Activated naive CD4-positive, alpha-beta T cell treated with anti-CD3 and anti-CD28 coated beads for 36 hours (primary cell): ENCODE data around the gene SKAP1. TPM values are rescaled to one million over a fixed set of nuclear protein-coding genes. Genes with fewer than 3 reads are reported as not detected.
"Not testable (repeated sequence)": the region's sequence is repeated elsewhere in the genome, so short reads cannot be mapped to it uniquely, and the experiment has no call there.

Experiments
- CTCF ChIA-PET: fragments of 350-600 bp; sonication (Branson Sonifier 250); formaldehyde crosslinking; loops from one replicate; lab custom pipeline; 2021; ENCODE audit warnings: antibody characterized with exemption; lab: Charles Lee
- DNase-seq: peaks from one replicate; pipeline ENCODE4 v3.0.0-alpha.2; 2020
- H3K27ac Mint-ChIP-seq: one replicate; pipeline ENCODE4 v1.8.0; 2021; ENCODE audit warnings: mild to moderate bottlenecking, mixed read lengths
- H3K27me3 Mint-ChIP-seq: one replicate; pipeline ENCODE4 v1.8.0; 2021; ENCODE audit warnings: low read depth, mixed read lengths
- H3K36me3 Mint-ChIP-seq: one replicate; pipeline ENCODE4 v1.8.0; 2021; ENCODE audit warnings: low read depth, mixed read lengths
- H3K4me1 Mint-ChIP-seq: one replicate; pipeline ENCODE4 v1.8.0; 2021; ENCODE audit warnings: low read depth, mixed read lengths
- H3K4me3 Mint-ChIP-seq: one replicate; pipeline ENCODE4 v1.8.0; 2021; ENCODE audit warnings: mild to moderate bottlenecking, moderate library complexity, mixed read lengths
- H3K9me3 Mint-ChIP-seq: one replicate; pipeline ENCODE4 v1.8.0; 2021; ENCODE audit warnings: mixed read lengths
- intact Hi-C: fragments of 100-400 bp; cut with micrococcal nuclease; formaldehyde crosslinking; loops from one replicate; pipeline ENCODE4 v1.15.1; 2023
- total RNA-seq, 2 experiments: library from RNA; stranded (reverse); gene quantifications; one replicate each; pipeline ENCODE4 v1.2.3, GENCODE V29; 2021

The SKAP1 gene
- total RNA-seq, 2 experiments from 2014 or later = 60.3 to 60.5 TPM

- peaks cover 51% of the 10 kb centered on the region for H3K4me1 Mint-ChIP-seq
- intact Hi-C loops, H3K27ac Mint-ChIP-seq, H3K36me3 Mint-ChIP-seq, H3K4me3 Mint-ChIP-seq, DNase-seq, H3K9me3 Mint-ChIP-seq, H3K27me3 Mint-ChIP-seq: not testable (repeated sequence)
- CTCF ChIA-PET = interaction anchor here (0.7 to 1.8 kb wide), 5 partner anchors 14 to 391 kb away, joined by 3 to 5 read pairs (median 3); no protein-coding TSS in a partner anchor
Measured at GRCh38 chr17:48245465-48246033, 184.5 kb downstream of the SKAP1 start.

- Mint-ChIP-seq H3K27me3 (no peaks in the 10 kb centered on the region), H3K36me3 (peaks cover 3% of the 10 kb centered on the region), H3K4me1 (peaks cover 54% of the 10 kb centered on the region), H3K4me3 (no peak overlapping the region), H3K9me3 (no peaks in the 10 kb centered on the region), H3K27ac (no peak overlapping the region)
- CTCF ChIA-PET = interaction anchor here (0.6 to 1.5 kb wide), 3 partner anchors 18 to 230 kb away, joined by 3 to 4 read pairs (median 4); no protein-coding TSS in a partner anchor
- DNase-seq = no peak
- intact Hi-C loops = no loop called here
Measured at GRCh38 chr17:48244814-48245213, 185.2 kb downstream of the SKAP1 start.

- Mint-ChIP-seq H3K4me3 (no peak overlapping the region), H3K9me3 (no peaks in the 10 kb centered on the region), H3K27me3 (no peaks in the 10 kb centered on the region), H3K36me3 (peaks cover 3% of the 10 kb centered on the region), H3K4me1 (peaks cover 58% of the 10 kb centered on the region), H3K27ac (no peak overlapping the region)
- CTCF ChIA-PET = interaction anchor here (0.6 to 1.5 kb wide), 3 partner anchors 15 to 230 kb away, joined by 3 to 4 read pairs (median 4); no protein-coding TSS in a partner anchor
- no peak for DNase-seq
- intact Hi-C loops = no loop called here
Measured at GRCh38 chr17:48244121-48244711, 185.8 kb downstream of the SKAP1 start.

- H3K4me1 Mint-ChIP-seq = peaks cover 68% of the 10 kb centered on the region
- intact Hi-C loops = no loop called here
- peaks cover 5% of the 10 kb centered on the region for H3K36me3 Mint-ChIP-seq
- no peak overlapping the region for H3K27ac Mint-ChIP-seq
- H3K27me3 Mint-ChIP-seq = no peaks in the 10 kb centered on the region
- CTCF ChIA-PET = interaction anchor here (2.2 kb wide), 1 partner anchor 9 kb away, joined by 6 read pairs; no protein-coding TSS in a partner anchor
- no peak overlapping the region for H3K4me3 Mint-ChIP-seq
- DNase-seq = no peak
- no peaks in the 10 kb centered on the region for H3K9me3 Mint-ChIP-seq
Measured at GRCh38 chr17:48241770-48242497, 188.1 kb downstream of the SKAP1 start.

- peaks cover 70% of the 10 kb centered on the region for H3K4me1 Mint-ChIP-seq
- H3K36me3 Mint-ChIP-seq = peaks cover 7% of the 10 kb centered on the region
- intact Hi-C loops = no loop called here
- DNase-seq = peak; percentile 34
- H3K9me3 Mint-ChIP-seq = no peaks in the 10 kb centered on the region
- no peak overlapping the region for H3K4me3 Mint-ChIP-seq
- CTCF ChIA-PET = interaction anchor here (1.2 to 2.2 kb wide), 2 partner anchors 10 to 25 kb away, joined by 3 to 6 read pairs; no protein-coding TSS in a partner anchor
- no peaks in the 10 kb centered on the region for H3K27me3 Mint-ChIP-seq
- no peak overlapping the region for H3K27ac Mint-ChIP-seq
Measured at GRCh38 chr17:48241131-48241591, 188.9 kb downstream of the SKAP1 start.

- no peak for DNase-seq
- Mint-ChIP-seq H3K4me3 (no peak overlapping the region), H3K27ac (no peak overlapping the region), H3K4me1 (peaks cover 69% of the 10 kb centered on the region), H3K9me3 (no peaks in the 10 kb centered on the region), H3K27me3 (no peaks in the 10 kb centered on the region), H3K36me3 (peaks cover 7% of the 10 kb centered on the region)
- intact Hi-C loops = no loop called here
- CTCF ChIA-PET = interaction anchor here (1.2 to 2.2 kb wide), 2 partner anchors 10 to 25 kb away, joined by 3 to 6 read pairs; no protein-coding TSS in a partner anchor
Measured at GRCh38 chr17:48240562-48241130, 189.4 kb downstream of the SKAP1 start.

GRCh38 chr17:48240122-48240521 is 189.9 kb downstream of the SKAP1 start:
- CTCF ChIA-PET = interaction anchor here (0.6 to 2.2 kb wide), 3 partner anchors 11 to 142 kb away, joined by 3 to 6 read pairs (median 3); no protein-coding TSS in a partner anchor
- H3K4me1 Mint-ChIP-seq = peaks cover 65% of the 10 kb centered on the region
- no peaks in the 10 kb centered on the region for H3K27me3 Mint-ChIP-seq
- no peak for DNase-seq
- intact Hi-C loops = no loop called here
- no peaks in the 10 kb centered on the region for H3K9me3 Mint-ChIP-seq
- H3K36me3 Mint-ChIP-seq = peaks cover 7% of the 10 kb centered on the region
- H3K4me3 Mint-ChIP-seq = no peak overlapping the region
- H3K27ac Mint-ChIP-seq = no peak overlapping the region

- intact Hi-C loops = no loop called here
- Mint-ChIP-seq H3K9me3 (no peaks in the 10 kb centered on the region), H3K27me3 (no peaks in the 10 kb centered on the region), H3K27ac (no peak overlapping the region), H3K4me1 (peaks cover 59% of the 10 kb centered on the region), H3K4me3 (no peak overlapping the region), H3K36me3 (peaks cover 7% of the 10 kb centered on the region)
- DNase-seq = no peak
- CTCF ChIA-PET = interaction anchor here (0.6 to 2.2 kb wide), 2 partner anchors 11 to 142 kb away, joined by 3 to 6 read pairs; no protein-coding TSS in a partner anchor
Measured at GRCh38 chr17:48239603-48239995, 190.4 kb downstream of the SKAP1 start.

GRCh38 chr17:48238933-48239602 is 190.9 kb downstream of the SKAP1 start:
- CTCF ChIA-PET = no interaction called here
- intact Hi-C loops = no loop called here
- H3K27me3 Mint-ChIP-seq = no peaks in the 10 kb centered on the region
- no peak overlapping the region for H3K27ac Mint-ChIP-seq
- no peaks in the 10 kb centered on the region for H3K9me3 Mint-ChIP-seq
- peaks cover 54% of the 10 kb centered on the region for H3K4me1 Mint-ChIP-seq
- H3K36me3 Mint-ChIP-seq = peaks cover 7% of the 10 kb centered on the region
- H3K4me3 Mint-ChIP-seq = no peak overlapping the region
- DNase-seq = no peak

- H3K9me3 Mint-ChIP-seq = no peaks in the 10 kb centered on the region
- H3K27ac Mint-ChIP-seq = no peak overlapping the region
- H3K4me3 Mint-ChIP-seq = no peak overlapping the region
- peaks cover 7% of the 10 kb centered on the region for H3K36me3 Mint-ChIP-seq
- CTCF ChIA-PET = interaction anchor here (0.9 kb wide), 1 partner anchor 12 kb away, joined by 3 read pairs; no protein-coding TSS in a partner anchor
- no peaks in the 10 kb centered on the region for H3K27me3 Mint-ChIP-seq
- intact Hi-C loops = no loop called here
- DNase-seq = no peak
- H3K4me1 Mint-ChIP-seq = peaks cover 44% of the 10 kb centered on the region
Measured at GRCh38 chr17:48237456-48237855, 192.6 kb downstream of the SKAP1 start.

- Mint-ChIP-seq H3K9me3 (no peaks in the 10 kb centered on the region), H3K4me1 (peaks cover 36% of the 10 kb centered on the region), H3K27me3 (no peaks in the 10 kb centered on the region), H3K36me3 (peaks cover 4% of the 10 kb centered on the region), H3K27ac (no peak overlapping the region), H3K4me3 (no peak overlapping the region)
- intact Hi-C loops = no loop called here
- DNase-seq = peak; percentile 43
- CTCF ChIA-PET = interaction anchor here (0.9 kb wide), 1 partner anchor 13 kb away, joined by 3 read pairs; no protein-coding TSS in a partner anchor
Measured at GRCh38 chr17:48236681-48237134, 193.3 kb downstream of the SKAP1 start.
